VCaP (cell line): ENCODE measurements around the gene SLC2A13.

Experiments
- H3K27ac ChIP-seq: fragments of 450-650 bp; 2 replicates; pipeline ENCODE4 v1.5.1; 2017
- CTCF ChIP-seq: fragments of 450-650 bp; conservative IDR thresholded peaks from 2 replicates; pipeline ENCODE4 v1.5.1; 2017; ENCODE audit warnings: mild to moderate bottlenecking, moderate library complexity

Gene SLC2A13

GRCh38 chr12:39884616-39885125 is 221.2 kb downstream of the SLC2A13 start:
- TF ChIP-seq CTCF: no peak
- H3K27ac ChIP-seq: no peak overlapping the region

GRCh38 chr12:39883411-39883810 is 222.5 kb downstream of the SLC2A13 start:
- no peak for TF ChIP-seq CTCF
- no peak overlapping the region for H3K27ac ChIP-seq

- no peak overlapping the region for H3K27ac ChIP-seq
- TF ChIP-seq CTCF: no peak
These were observed 227.1 kb downstream of the SLC2A13 start for GRCh38 chr12:39878753-39879152.

- H3K27ac ChIP-seq: no peak overlapping the region
- TF ChIP-seq CTCF: no peak
These were observed 230.2 kb downstream of the SLC2A13 start for GRCh38 chr12:39875721-39876120.

GRCh38 chr12:39874785-39875184 is 231.1 kb downstream of the SLC2A13 start:
- no peak overlapping the region for H3K27ac ChIP-seq

GRCh38 chr12:39873065-39873464 is 232.8 kb downstream of the SLC2A13 start:
- TF ChIP-seq CTCF: no peak
- no peak overlapping the region for H3K27ac ChIP-seq

More at GRCh38 chr12:39874785-39875184, 231.1 kb downstream of the SLC2A13 start:
- TF ChIP-seq CTCF: no peak

- TF ChIP-seq CTCF: no peak
- H3K27ac ChIP-seq: no peak overlapping the region
These were observed 233.5 kb downstream of the SLC2A13 start for GRCh38 chr12:39872425-39872824.
